Stimulated activated CD8-positive, alpha-beta memory T cell treated with anti-CD3 and anti-CD28 coated beads, Interleukin-12 subunit alpha, Interleukin-12 subunit beta, amount 100 ng/mL, for 24 hours (primary cell): ENCODE data around the gene HCRTR2.
"Not testable (repeated sequence)": the region's sequence is repeated elsewhere in the genome, so short reads cannot be mapped to it uniquely, and the experiment has no call there.

Experiments used
- DNase-seq: peaks from one replicate; pipeline ENCODE4 v3.0.0-alpha.2; 2020; ENCODE audit errors: extremely low read depth

Gene HCRTR2

DNA sequence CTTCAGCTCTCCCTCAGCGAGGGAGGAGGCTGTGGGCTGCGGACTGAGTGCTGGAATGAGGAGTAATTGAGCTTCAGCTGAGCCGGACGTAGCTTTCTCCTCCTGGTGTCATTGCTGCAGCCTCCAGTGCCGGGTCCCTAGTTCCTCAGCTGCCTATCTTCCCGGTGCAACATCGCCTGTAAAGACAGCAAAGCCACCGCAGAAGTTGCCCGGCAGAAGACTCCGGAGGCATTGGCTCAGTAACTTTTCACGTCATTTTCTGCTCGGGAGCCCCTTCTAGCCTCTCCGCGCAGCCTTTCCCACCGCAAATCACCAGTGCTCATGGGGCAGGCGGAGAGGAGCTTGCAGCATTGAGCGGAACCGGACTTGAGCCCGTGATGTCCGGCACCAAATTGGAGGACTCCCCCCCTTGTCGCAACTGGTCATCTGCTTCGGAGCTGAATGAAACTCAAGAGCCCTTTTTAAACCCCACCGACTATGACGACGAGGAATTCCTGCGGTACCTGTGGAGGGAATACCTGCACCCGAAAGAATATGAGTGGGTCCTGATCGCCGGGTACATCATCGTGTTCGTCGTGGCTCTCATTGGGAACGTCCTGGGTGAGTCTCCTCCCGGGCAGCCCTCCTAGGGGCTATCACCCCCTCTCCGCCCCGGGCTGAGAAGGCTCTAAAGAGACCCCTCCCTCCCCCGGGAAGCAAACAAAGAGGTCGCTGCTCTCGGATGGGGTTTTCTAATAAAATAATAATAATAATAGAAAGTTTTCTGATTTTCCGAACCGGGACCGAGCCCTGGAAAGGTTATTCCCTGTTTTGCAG is at the start of gene HCRTR2:
Gene HCRTR2 (plus strand): TSS at position 305 of the 816 bp plus-strand sequence. CDS start 73 bp downstream, at position 378.
- no peak for DNase-seq

- DNase-seq = no peak
Measured at GRCh38 chr6:55130806-55131324, 43.5 kb upstream of the HCRTR2 start.

GRCh38 chr6:55131616-55132015 is 42.7 kb upstream of the HCRTR2 start:
- no peak for DNase-seq

DNA sequence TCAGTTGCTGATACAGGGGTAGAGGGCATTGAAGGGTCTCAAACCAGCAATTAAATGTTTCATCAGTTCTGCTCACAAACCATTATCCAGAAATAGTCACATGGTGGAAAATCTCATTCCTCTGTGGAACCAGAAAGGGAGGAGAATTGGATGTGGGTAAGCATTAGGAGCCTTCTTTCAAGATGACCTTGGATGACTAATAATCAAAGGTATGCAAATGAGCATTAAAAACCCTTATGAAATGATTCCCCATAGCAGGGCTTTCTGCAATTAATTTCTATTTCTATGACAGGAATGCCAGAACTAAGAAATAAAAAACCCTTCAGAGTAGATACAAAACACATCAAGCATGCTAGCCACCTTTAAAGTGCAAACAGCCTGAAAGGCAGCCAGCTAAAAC is 37.4 kb upstream of the HCRTR2 start:
- DNase-seq = no peak

DNA sequence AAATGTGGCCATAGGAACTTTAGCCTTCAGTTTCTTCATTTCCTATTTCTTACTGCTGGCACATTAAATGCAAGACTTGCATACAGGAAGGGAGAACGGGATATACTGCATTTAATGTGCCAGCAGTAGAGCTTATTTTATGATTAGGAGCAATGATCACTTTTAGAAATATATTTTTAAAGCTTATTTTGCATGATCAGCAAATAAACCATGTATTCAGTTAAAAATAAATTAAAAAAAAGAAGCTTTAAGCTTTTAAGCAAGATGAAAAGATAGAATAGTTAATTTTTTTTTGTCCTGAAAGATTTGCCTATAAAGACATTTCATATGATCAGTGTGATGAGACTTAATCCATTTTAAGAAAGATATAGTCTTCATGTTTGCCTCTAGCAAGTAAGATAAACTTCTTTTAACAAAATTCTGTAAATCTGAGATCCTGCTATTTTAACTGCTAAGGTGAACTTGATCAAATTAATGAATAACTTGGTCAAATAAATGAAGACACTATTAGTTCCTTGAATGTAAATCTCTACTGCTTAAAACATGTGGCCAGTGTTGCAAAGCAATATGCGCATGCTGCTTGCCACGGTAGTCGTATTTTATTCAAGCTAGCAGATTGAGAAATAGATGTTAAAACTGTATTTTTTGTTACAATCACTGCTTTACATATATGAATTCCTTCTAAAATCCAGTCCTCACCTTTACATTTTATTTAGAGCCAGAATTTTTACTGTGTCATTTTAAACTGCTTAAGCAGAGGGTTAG is 36.2 kb upstream of the HCRTR2 start:
- DNase-seq = no peak

DNA sequence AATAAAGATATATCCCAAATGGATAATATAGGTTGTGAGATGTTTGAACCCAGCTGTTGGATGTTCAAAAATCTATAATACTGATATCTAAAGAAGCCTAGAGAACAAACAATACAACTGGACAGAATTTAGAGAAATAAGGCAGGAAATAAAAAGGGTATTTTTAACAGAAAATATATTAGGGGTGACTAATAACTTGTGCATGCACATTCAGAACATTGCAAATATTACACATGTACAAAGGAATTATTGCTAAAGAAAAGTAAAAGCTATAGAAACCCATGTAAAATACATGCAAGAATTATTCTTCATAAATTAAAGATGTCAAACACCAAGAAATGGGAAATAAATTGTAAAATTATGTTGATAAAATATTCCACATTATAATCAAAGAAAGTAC is 32.7 kb upstream of the HCRTR2 start:
- DNase-seq = no peak

GRCh38 chr6:55142610-55143009 is 31.7 kb upstream of the HCRTR2 start:
- DNase-seq = no peak

- DNase-seq = no peak
Measured at GRCh38 chr6:55153284-55153683, 21.0 kb upstream of the HCRTR2 start.

- not testable (repeated sequence) for DNase-seq
Measured at GRCh38 chr6:55158784-55159183, 15.5 kb upstream of the HCRTR2 start.

- no peak for DNase-seq
Measured at GRCh38 chr6:55167860-55168259, 6.5 kb upstream of the HCRTR2 start.

- DNase-seq = no peak
Measured at GRCh38 chr6:55175078-55176049, 1.0 kb downstream of the HCRTR2 start.

- DNase-seq = no peak
Measured at GRCh38 chr6:55176958-55177357, 2.6 kb downstream of the HCRTR2 start.

DNA sequence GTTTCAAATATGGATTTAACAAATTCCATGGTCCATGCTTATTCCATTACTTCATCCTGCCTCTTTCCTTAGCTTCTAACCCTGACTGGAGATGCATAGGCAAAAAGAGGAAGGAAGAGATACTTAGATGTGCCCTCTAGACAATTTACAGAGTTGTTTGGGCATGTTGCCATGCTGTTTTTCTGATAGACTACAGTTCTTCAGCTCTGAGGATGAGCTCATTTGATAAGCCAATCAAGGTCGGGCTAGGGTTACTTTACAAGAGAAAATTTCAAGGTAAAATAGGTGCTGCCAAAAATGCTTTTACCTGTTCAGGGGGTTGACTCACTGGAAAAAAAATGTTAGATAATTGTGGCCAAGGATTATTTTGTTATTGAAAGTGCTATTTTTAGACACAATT is 5.9 kb downstream of the HCRTR2 start:
- DNase-seq = no peak

DNA sequence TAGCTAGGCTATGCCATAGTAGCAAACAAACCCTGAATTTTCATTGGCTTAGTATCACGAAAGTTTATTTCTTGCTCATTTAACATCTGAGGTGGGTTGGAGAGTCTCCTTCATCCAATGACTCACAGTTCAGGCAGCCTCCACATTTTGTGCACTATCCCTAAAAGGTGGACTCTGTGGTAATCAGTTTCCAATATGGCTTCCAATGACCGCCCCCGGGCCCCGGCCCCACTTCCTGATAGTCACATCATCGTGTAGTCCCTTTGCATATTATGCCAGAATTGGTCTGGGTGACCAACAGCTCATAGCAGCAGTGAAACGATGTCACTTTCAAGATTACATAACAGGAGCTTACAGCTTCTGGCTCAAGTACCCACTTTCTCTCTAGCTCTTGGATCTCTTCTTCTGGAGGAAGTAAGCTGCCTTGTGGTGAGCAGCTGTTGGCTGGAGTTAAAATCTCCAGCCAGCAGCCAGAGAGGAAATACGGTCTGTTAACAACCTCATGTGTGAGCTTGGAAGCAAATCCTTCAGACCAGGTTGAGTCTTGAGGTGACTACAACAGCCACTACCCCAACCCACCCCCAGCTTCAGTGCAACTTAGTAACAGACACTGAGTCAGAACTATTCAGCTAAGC is 7.8 kb downstream of the HCRTR2 start:
- no peak for DNase-seq

GRCh38 chr6:55184782-55185530 is 10.6 kb downstream of the HCRTR2 start:
- no peak for DNase-seq

DNA sequence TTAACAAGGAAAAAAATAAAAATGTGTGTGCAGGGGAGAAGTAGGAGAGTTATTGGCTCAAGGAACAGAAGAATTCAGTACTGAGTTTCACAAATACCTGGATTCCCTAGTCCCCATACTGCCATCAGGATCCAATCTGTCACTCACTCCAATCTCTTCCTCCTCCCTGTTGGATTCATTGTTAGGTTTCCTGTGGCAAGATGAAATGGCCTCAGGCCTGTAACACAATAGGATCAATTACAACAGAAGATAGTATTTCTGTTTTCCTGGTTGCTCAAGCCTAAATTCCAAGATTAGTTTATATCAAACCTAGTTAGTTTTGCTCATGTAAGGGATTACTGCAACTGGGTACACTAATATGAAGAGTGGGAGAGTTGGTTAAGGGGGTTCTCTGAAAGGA is 24.4 kb downstream of the HCRTR2 start:
- no peak for DNase-seq

DNA sequence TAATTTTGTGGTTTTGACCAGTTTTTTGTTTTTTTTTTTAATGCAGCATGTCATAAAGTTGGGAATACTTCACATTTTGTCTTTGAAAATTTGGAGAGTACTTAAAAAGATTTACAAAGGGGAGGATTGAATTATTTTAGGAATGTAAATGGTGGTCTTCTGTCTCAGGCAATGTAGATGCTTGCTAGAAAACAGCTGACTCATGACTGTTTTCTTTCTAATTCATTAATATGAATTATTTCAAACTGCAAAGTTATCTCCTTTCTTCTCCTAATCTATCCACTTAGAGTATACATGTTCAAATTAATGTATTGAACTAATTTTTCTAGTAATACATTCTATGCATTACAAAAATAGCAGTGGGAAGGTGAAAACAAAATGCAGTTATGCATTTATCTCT is 24.9 kb downstream of the HCRTR2 start:
- DNase-seq = no peak

GRCh38 chr6:55208478-55209458 is 34.5 kb downstream of the HCRTR2 start:
- DNase-seq = no peak

DNA sequence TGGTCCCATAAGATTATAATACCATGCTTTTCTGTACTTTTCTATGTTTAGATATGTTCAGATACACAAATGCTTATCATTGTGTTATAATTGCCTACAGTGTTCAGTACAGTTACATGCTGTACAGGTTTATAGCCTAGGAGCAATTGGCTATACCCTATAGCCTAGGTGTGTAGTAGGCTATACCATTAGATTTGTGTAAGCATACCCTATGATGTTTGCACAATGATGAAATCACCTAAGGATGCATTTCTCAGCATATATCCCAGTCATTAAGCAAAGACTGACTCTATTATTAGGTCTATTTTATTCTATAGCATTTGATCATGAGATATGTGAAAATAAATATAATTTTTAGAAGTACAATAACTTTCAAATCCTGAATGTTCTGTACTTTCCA is 36.6 kb downstream of the HCRTR2 start:
- no peak for DNase-seq
